Measurements from ENCODE around the gene TERT. TPM values are rescaled to one million over a fixed set of nuclear protein-coding genes. Genes with fewer than 3 reads are reported as not detected.
"Not testable (repeated sequence)": the region's sequence is repeated elsewhere in the genome, so short reads cannot be mapped to it uniquely, and the experiment has no call there.

The TERT gene
- total RNA-seq, 3 donors from 2014 or later, result under 0.01 TPM; not detected in 2

GRCh38 chr5:1336749-1337488 is 42.1 kb upstream of the TERT start:
- Histone ChIP-seq H3K27ac (no peak overlapping the region), H3K27me3 (no peaks in the 10 kb centered on the region), H3K9me3 (no peaks in the 10 kb centered on the region), H3K4me1 (no peaks in the 10 kb centered on the region), H3K4me3 (no peak overlapping the region), H3K36me3 (peaks cover 12% of the 10 kb centered on the region)
- intact Hi-C loops (cut with DNase I; ENCODE audit: low total_unique reads), result no loop called here
- no peak for DNase-seq (ENCODE audit: low spot score in 2 of 2)
- no peak for TF ChIP-seq POLR2A (IDR thresholded peaks at IDR 0.05)

- peaks cover 12% of the 10 kb centered on the region for H3K36me3 ChIP-seq
- H3K9me3 ChIP-seq, result no peaks in the 10 kb centered on the region
- no peak overlapping the region for H3K27ac ChIP-seq
- H3K4me3 ChIP-seq, result no peak overlapping the region
- no peaks in the 10 kb centered on the region for H3K4me1 ChIP-seq
- no peaks in the 10 kb centered on the region for H3K27me3 ChIP-seq
- no peak for DNase-seq (ENCODE audit: low spot score in 2 of 2)
- intact Hi-C loops (cut with DNase I; ENCODE audit: low total_unique reads), result no loop called here
- no peak for TF ChIP-seq CTCF (IDR thresholded peaks at IDR 0.05)
- TF ChIP-seq POLR2AphosphoS5 (IDR thresholded peaks at IDR 0.05), result no peak
- no peak for TF ChIP-seq POLR2A (IDR thresholded peaks at IDR 0.05)
Measured at GRCh38 chr5:1336106-1336561, 41.3 kb upstream of the TERT start.

DNA sequence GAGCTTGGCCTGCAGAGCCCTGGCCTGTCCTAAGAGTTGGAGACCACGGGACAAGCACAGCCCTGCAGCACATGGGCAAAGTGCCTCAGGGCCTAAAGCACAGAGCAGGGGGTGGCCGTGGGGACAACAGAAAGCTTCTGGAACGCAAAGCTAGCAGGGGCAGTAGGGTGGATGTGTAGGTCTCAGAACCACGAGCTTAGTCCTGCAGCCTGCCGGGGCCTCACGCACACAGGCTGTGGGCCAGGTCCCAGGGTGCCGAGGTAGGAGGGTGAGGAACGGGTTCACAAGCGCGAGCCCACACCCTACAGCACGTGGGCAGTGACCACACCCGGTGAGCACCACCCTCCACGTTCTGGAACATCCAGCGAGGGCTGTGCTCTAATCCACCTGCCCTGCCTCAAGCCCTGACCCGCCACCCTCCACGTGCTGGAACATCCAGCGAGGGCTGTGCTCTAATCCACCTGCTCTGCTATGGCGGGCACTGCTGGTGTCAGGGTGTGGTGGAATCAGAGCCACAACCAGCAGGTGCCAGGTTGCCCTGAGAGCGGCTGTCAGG is 40.8 kb upstream of the TERT start:
- Histone ChIP-seq H3K4me3 (no peak overlapping the region), H3K27ac (no peak overlapping the region), H3K4me1 (peaks cover 0 to 4% of the 10 kb centered on the region in 2 donors), H3K36me3 (peaks cover 12% of the 10 kb centered on the region), H3K9me3 (no peaks in the 10 kb centered on the region), H3K27me3 (no peaks in the 10 kb centered on the region)
- intact Hi-C loops (cut with DNase I; ENCODE audit: low total_unique reads), result no loop called here
- DNase-seq (ENCODE audit: low spot score in 2 of 2), result no peak
- TF ChIP-seq POLR2A (IDR thresholded peaks at IDR 0.05) (no peak), POLR2AphosphoS5 (IDR thresholded peaks at IDR 0.05) (no peak), CTCF (IDR thresholded peaks at IDR 0.05) (no peak)

GRCh38 chr5:1334831-1335539 is 40.1 kb upstream of the TERT start:
- no peak overlapping the region for H3K27ac ChIP-seq
- H3K36me3 ChIP-seq, result peaks cover 12% of the 10 kb centered on the region
- no peaks in the 10 kb centered on the region for H3K27me3 ChIP-seq
- H3K4me1 ChIP-seq, result peaks cover 0 to 4% of the 10 kb centered on the region in 2 donors
- TF ChIP-seq POLR2AphosphoS5 (IDR thresholded peaks at IDR 0.05), result no peak
- no peak for TF ChIP-seq CTCF (IDR thresholded peaks at IDR 0.05)
- TF ChIP-seq POLR2A (IDR thresholded peaks at IDR 0.05), result no peak
- intact Hi-C loops (cut with DNase I; ENCODE audit: low total_unique reads), result no loop called here
- no peak for DNase-seq (ENCODE audit: low spot score in 2 of 2)
- no peak overlapping the region for H3K4me3 ChIP-seq
- H3K9me3 ChIP-seq, result no peaks in the 10 kb centered on the region

GRCh38 chr5:1333986-1334385 is 39.1 kb upstream of the TERT start:
- H3K4me1 ChIP-seq, result peaks cover 2 to 4% of the 10 kb centered on the region in 2 donors
- H3K4me3 ChIP-seq, result no peak overlapping the region
- no peaks in the 10 kb centered on the region for H3K9me3 ChIP-seq
- H3K27ac ChIP-seq, result no peak overlapping the region
- H3K27me3 ChIP-seq, result no peaks in the 10 kb centered on the region
- no peak for DNase-seq (ENCODE audit: low spot score in 2 of 2)
- TF ChIP-seq CTCF (IDR thresholded peaks at IDR 0.05) (no peak), POLR2AphosphoS5 (IDR thresholded peaks at IDR 0.05) (no peak), POLR2A (IDR thresholded peaks at IDR 0.05) (no peak)
- intact Hi-C loops (cut with DNase I; ENCODE audit: low total_unique reads), result no loop called here
- peaks cover 12% of the 10 kb centered on the region for H3K36me3 ChIP-seq

DNA sequence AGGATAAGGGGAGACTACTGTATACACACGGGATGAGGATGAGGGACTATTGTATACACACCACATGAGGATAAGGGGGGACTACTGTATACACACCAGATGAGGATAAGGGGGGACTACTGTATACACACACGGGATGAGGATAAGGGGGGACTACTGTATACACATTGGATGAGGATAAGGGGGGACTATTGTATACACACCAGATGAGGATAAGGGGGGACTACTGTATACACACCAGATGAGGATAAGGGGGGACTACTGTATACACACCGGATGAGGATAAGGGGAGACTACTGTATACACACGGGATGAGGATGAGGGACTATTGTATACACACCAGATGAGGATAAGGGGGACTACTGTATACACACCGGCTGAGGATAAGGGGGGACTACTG is 38.4 kb upstream of the TERT start:
- Histone ChIP-seq H3K36me3 (peaks cover 12% of the 10 kb centered on the region), H3K27ac (peak overlapping the region in 1 of 2 donors; percentile 56)
- H3K4me1 ChIP-seq; H3K9me3 ChIP-seq; DNase-seq (ENCODE audit: low spot score in 2 of 2); H3K4me3 ChIP-seq; H3K27me3 ChIP-seq; intact Hi-C loops (cut with DNase I; ENCODE audit: low total_unique reads): not testable (repeated sequence)

Measured in breast epithelium (tissue), 4 donors.